PC-3 (cell line): Measurements from ENCODE around the gene PDE4DIP.
"Not testable (repeated sequence)": the region's sequence is repeated elsewhere in the genome, so short reads cannot be mapped to it uniquely, and the experiment has no call there.

Experiments
- CTCF ChIP-seq: fragments of 300-600 bp; sonication (generic); conservative IDR thresholded peaks from 2 replicates; pipeline ENCODE4 v1.5.1; 2017; ENCODE audit warnings: antibody characterized with exemption, low read depth, mild to moderate bottlenecking, low read length
- EZH2phosphoT487 ChIP-seq: fragments of 300-600 bp; sonication (generic); IDR thresholded peaks from 2 replicates; pipeline ENCODE4 v1.6.1; 2018; ENCODE audit warnings: mild to moderate bottlenecking, antibody characterized with exemption, low read length, borderline replicate concordance

- not testable (repeated sequence) for TF ChIP-seq CTCF, EZH2phosphoT487
Measured at GRCh38 chr1:148808268-148808928, 35.8 kb upstream of the PDE4DIP start.
